Lower leg skin (tissue), 4 donors: ENCODE results near the gene PIK3AP1. TPM values are rescaled to one million over a fixed set of nuclear protein-coding genes. Genes with fewer than 3 reads are reported as not detected.

Experiments
- DNase-seq, 2 donors: peaks; one replicate each; pipeline ENCODE4 v3.0.0-alpha.2; 2019; ENCODE audit warnings: low spot score in 2 of 2
- H3K4me3 ChIP-seq: fragments of 200-600 bp; sonication (generic); 2 replicates; pipeline ENCODE4 v1.5.1; 2017; ENCODE audit warnings: mild to moderate bottlenecking, low read depth; ENCODE audit not compliant: poor library complexity, severe bottlenecking
- POLR2A ChIP-seq, 2 donors: fragments of 450-650 bp; IDR thresholded peaks; one replicate each; pipeline ENCODE4 v1.6.1; 2016 to 2017; ENCODE audit warnings: antibody characterized with exemption in 2 of 2, mild to moderate bottlenecking in 1 of 2, moderate library complexity in 1 of 2
- WGBS, 2 donors: methylation state at CpG; one replicate each; pipeline ENCODE4 v1.1.5; 2018; 5-methylcytosine and 5-hydroxymethylcytosine counted together
- intact Hi-C: fragments of 100-400 bp; cut with DNase I; formaldehyde crosslinking; loops from one replicate; pipeline ENCODE4 v1.15.0; 2023; ENCODE audit warnings: low total_unique reads
- total RNA-seq, 4 donors: library from RNA; depleted of rRNA; stranded (reverse); fragments of >200 nt; gene quantifications; one replicate each; pipeline ENCODE4 v1.1.0, GENCODE V29; 2016
- TF ChIP-seq, protein P1 (sequence below), 3 donors: fragments of 450-650 bp; IDR thresholded peaks; one replicate each; pipeline ENCODE4 v1.5.1; 2016; ENCODE audit warnings: antibody characterized with exemption in 3 of 3, mild to moderate bottlenecking in 3 of 3, moderate library complexity in 2 of 3

PIK3AP1 gene
- total RNA-seq, 4 donors from 2014 or later, result 2.2 to 5.4 (median 3.5) TPM

DNA sequence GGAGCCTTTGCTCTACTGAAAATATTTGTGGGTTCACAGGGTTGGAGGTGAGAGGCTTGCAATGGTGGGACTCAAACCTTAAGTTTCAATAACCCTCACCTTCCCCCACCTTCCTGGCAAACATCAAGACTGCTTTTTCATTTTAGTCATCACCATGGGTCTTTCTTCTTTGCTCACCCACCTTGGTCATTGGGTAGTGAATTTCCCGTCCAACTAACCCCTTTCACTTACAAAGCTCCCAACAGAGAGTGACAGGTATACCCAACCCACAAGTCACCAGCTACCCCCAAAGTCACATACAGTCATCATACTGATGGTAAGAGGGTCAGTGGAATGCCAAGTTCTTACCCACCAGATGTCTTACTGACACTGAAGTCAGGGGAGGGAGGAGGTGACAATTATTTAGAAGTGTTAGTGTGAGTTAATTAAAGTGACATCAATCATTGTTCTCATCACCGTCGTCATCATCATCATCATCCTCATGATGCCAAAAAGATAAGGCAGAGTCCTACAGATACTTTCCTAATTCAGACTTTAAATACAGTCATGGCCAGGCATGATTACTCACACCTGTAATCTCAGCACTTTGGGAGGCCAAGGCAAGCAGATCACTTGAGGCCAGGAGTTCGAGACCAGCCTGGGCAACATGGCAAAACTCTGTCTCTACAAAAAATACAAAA lies 49.0 kb downstream of the PIK3AP1 start:
- WGBS, 2 donors, result 85 to 89% methylated on average over 4 of the region's 4 CpGs
- DNase-seq, result no peak
- intact Hi-C loops, result no loop called here
- TF ChIP-seq, protein P1, sequence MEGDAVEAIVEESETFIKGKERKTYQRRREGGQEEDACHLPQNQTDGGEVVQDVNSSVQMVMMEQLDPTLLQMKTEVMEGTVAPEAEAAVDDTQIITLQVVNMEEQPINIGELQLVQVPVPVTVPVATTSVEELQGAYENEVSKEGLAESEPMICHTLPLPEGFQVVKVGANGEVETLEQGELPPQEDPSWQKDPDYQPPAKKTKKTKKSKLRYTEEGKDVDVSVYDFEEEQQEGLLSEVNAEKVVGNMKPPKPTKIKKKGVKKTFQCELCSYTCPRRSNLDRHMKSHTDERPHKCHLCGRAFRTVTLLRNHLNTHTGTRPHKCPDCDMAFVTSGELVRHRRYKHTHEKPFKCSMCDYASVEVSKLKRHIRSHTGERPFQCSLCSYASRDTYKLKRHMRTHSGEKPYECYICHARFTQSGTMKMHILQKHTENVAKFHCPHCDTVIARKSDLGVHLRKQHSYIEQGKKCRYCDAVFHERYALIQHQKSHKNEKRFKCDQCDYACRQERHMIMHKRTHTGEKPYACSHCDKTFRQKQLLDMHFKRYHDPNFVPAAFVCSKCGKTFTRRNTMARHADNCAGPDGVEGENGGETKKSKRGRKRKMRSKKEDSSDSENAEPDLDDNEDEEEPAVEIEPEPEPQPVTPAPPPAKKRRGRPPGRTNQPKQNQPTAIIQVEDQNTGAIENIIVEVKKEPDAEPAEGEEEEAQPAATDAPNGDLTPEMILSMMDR (IDR thresholded peaks at IDR 0.05), result no peak
- TF ChIP-seq POLR2A (IDR thresholded peaks at IDR 0.05), result no peak
- no peak overlapping the region for H3K4me3 ChIP-seq

DNA sequence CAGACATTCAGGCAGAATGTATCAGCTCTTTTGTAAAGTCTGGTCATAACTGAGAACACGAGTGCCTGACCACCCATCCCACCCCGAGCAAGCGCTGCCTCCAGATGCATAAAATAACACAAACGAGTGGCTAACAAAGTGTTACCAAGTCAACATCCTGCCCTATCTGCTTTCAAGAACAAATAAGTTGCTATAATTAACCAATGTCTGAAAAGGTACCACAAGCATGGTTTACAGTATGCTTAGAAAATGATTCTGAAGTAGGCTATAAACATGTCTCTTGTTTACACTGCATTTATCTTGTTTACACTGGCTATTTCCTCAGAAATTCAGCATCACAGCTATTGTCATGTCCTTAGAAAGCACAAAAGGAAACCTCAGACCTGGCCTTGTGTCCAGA lies 49.5 kb downstream of the PIK3AP1 start:
- no peak for TF ChIP-seq POLR2A (IDR thresholded peaks at IDR 0.05)
- TF ChIP-seq, protein P1 (IDR thresholded peaks at IDR 0.05), result no peak
- no peak overlapping the region for H3K4me3 ChIP-seq
- intact Hi-C loops, result no loop called here
- no peak for DNase-seq
- WGBS, 2 donors, result 63 to 69% methylated on average over 4 of the region's 4 CpGs

DNA sequence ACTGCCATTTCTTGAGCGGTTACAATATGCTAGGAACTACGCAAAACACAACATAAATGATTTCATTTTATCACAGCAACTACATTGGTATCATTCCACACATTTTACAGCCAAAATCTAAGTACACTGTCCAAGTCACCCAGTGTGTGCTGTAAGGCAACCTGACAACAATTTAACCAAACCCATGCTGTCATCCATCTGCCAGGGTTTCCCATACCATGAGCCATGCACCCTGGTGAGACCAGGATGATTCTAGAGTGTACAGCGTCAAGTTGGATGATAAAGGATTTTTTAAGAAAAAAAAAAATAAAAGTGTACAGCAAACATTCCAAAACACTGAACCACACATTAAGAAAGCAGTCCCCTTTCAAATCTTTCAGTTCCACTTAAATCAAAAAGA lies 52.9 kb downstream of the PIK3AP1 start:
- intact Hi-C loops, result no loop called here
- H3K4me3 ChIP-seq, result no peak overlapping the region
- 93% methylated on average over 3 of the region's 3 CpGs for WGBS, 2 donors
- TF ChIP-seq, protein P1 (IDR thresholded peaks at IDR 0.05), result no peak
- no peak for TF ChIP-seq POLR2A (IDR thresholded peaks at IDR 0.05)
- no peak for DNase-seq

DNA sequence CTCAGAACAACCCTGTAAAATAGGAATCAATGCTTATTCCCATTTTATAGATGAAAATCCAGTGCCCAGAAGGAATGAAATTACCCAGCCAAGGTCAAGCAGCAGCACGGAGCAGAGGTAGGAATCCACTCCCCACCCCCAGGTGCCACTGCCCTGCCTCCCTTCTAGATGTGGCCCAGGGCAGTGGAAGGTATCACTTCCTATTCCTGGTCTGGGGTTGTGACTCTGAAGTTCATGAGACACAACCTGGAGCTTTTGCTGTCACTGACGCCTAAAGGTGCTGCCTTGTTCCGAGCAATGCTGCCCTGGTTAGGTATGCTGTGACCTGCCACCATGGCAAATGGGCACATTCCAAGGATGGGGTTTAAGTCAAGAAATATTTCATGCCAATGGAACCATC lies 53.6 kb downstream of the PIK3AP1 start:
- intact Hi-C loops, result no loop called here
- TF ChIP-seq, protein P1 (IDR thresholded peaks at IDR 0.05), result no peak
- TF ChIP-seq POLR2A (IDR thresholded peaks at IDR 0.05), result no peak
- 84 to 85% methylated on average over 3 of the region's 3 CpGs for WGBS, 2 donors
- no peak overlapping the region for H3K4me3 ChIP-seq
- no peak for DNase-seq

DNA sequence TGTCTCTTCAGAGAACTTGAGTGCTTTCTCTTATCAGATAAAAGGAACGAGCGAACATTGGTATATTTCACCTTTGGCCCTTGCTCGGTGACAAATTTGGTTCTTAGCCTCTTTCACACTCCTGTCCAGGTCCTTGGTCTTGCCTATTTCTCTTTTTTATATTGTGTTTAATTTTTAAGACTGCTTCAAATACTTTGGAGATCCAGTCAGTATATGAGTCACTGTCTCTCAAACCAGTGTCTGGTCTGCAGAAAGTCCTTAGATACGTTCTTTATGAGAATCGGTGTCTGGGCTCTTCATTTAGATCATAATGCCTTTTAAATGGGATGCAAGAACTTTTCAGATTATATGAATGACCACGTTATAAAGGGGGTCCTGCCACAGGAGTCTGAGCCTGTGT lies 55.0 kb downstream of the PIK3AP1 start:
- intact Hi-C loops, result no loop called here
- TF ChIP-seq, protein P1 (IDR thresholded peaks at IDR 0.05), result no peak
- TF ChIP-seq POLR2A (IDR thresholded peaks at IDR 0.05), result no peak
- DNase-seq, result no peak
- H3K4me3 ChIP-seq, result no peak overlapping the region
- 71 to 78% methylated on average over 6 of the region's 6 CpGs for WGBS, 2 donors

DNA sequence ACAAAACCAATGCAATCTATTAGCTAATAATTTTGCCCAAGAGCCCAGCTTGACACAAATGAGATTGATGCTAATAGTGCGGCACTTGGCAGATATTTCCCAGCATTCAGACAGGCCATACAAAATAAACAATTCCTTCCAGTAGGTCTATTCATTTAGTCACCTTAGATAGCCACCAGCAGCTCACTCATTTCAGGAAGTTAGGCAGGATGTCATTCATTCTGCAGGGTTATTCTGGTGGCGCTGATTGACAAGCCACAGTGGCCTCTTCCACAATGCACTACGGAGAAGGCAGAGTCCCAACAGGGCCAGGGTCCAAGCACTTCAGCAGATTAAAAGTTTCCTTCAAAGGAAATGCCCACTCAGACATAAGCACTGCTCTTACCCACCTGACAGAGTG lies 55.8 kb downstream of the PIK3AP1 start:
- WGBS, 2 donors, result 80 to 82% methylated on average over 3 of the region's 3 CpGs
- H3K4me3 ChIP-seq, result no peak overlapping the region
- TF ChIP-seq POLR2A (IDR thresholded peaks at IDR 0.05), result no peak
- TF ChIP-seq, protein P1 (IDR thresholded peaks at IDR 0.05), result no peak
- intact Hi-C loops, result no loop called here
- DNase-seq, result no peak
